Stimulated activated CD4-positive, alpha-beta T cell treated with anti-CD3 and anti-CD28 coated beads, TNF-alpha, amount 100 ng/mL, for 48 hours (primary cell): ENCODE measurements around the gene FHOD1.

ENCODE experiments used
- DNase-seq, 3 donors: peaks; one replicate each; pipeline ENCODE4 v3.0.0-alpha.2; 2020; ENCODE audit warnings: low read depth in 3 of 3

The FHOD1 gene

GRCh38 chr16:67207249-67208091, 39.8 kb downstream of the FHOD1 start:
- DNase-seq: no peak

GRCh38 chr16:67206838-67207248, 40.4 kb downstream of the FHOD1 start:
- DNase-seq: no peak

- no peak for DNase-seq
Observed at GRCh38 chr16:67206129-67206837, 41.0 kb downstream of the FHOD1 start.

- no peak for DNase-seq
Observed at GRCh38 chr16:67204076-67204475, 43.2 kb downstream of the FHOD1 start.

- DNase-seq: no peak
Observed at GRCh38 chr16:67202956-67203493, 44.3 kb downstream of the FHOD1 start.

GRCh38 chr16:67202426-67202825, 44.9 kb downstream of the FHOD1 start:
- no peak for DNase-seq

- DNase-seq: no peak
Observed at GRCh38 chr16:67201411-67202345, 45.6 kb downstream of the FHOD1 start.

- no peak for DNase-seq
Observed at GRCh38 chr16:67200491-67200890, 46.8 kb downstream of the FHOD1 start.

GRCh38 chr16:67199808-67200198, 47.5 kb downstream of the FHOD1 start:
- no peak for DNase-seq

GRCh38 chr16:67199011-67199807, 48.1 kb downstream of the FHOD1 start, which contains the start of gene ELMO3:
ELMO3 (plus strand) TSS chr16:67199131; CDS start chr16:67199327, 196 bp downstream.
- no peak for DNase-seq

GRCh38 chr16:67198238-67198734, 49.0 kb downstream of the FHOD1 start:
- DNase-seq: no peak

GRCh38 chr16:67197704-67198103, 49.6 kb downstream of the FHOD1 start:
- no peak for DNase-seq

GRCh38 chr16:67196881-67197280, 50.4 kb downstream of the FHOD1 start:
- DNase-seq: no peak

GRCh38 chr16:67195676-67196075, 51.6 kb downstream of the FHOD1 start:
- no peak for DNase-seq

GRCh38 chr16:67194260-67194659, 53.0 kb downstream of the FHOD1 start:
- DNase-seq: no peak

GRCh38 chr16:67193536-67193935, 53.7 kb downstream of the FHOD1 start:
- no peak for DNase-seq

GRCh38 chr16:67192781-67193361, 54.4 kb downstream of the FHOD1 start:
- no peak for DNase-seq

- DNase-seq: peak; percentile 80 to 84 (median 81)
Observed at GRCh38 chr16:67191995-67192681, 55.1 kb downstream of the FHOD1 start, which contains the start of gene E2F4. E2F4 (plus strand) TSS chr16:67192155; CDS start chr16:67192228, 73 bp downstream.

- no peak for DNase-seq
Observed at GRCh38 chr16:67191411-67191994, 55.8 kb downstream of the FHOD1 start.
